Left ventricle myocardium inferior (tissue), 1 donor: ENCODE data around the gene CDK6. TPM values are rescaled to one million over a fixed set of nuclear protein-coding genes. Genes with fewer than 3 reads are reported as not detected.

ENCODE experiments used
- DNase-seq: peaks from one replicate; pipeline ENCODE4 v3.0.0-alpha.2; 2020
- H3K27ac ChIP-seq: fragments of 200-600 bp; replicated peaks from 2 replicates; pipeline ENCODE4 v1.8.0; 2021
- H3K27me3 ChIP-seq: fragments of 200-600 bp; 2 replicates; pipeline ENCODE4 v1.8.0; 2021; ENCODE audit warnings: low read depth
- H3K36me3 ChIP-seq: fragments of 200-600 bp; 2 replicates; pipeline ENCODE4 v1.8.0; 2021
- H3K4me1 ChIP-seq: fragments of 200-600 bp; 2 replicates; pipeline ENCODE4 v1.8.0; 2021
- H3K4me3 ChIP-seq: fragments of 200-600 bp; 2 replicates; pipeline ENCODE4 v1.8.0; 2021; ENCODE audit warnings: mild to moderate bottlenecking, moderate library complexity
- H3K9me3 ChIP-seq: fragments of 200-600 bp; replicated peaks from 2 replicates; pipeline ENCODE4 v1.8.0; 2021
- intact Hi-C: fragments of 100-400 bp; cut with micrococcal nuclease; formaldehyde crosslinking; loops from one replicate; pipeline ENCODE4 v1.11.0; 2022
- total RNA-seq: library from RNA; stranded (reverse); fragmentation: NEBNext Ultra II Directional; extraction: Animal tissue kit (Norgen Biotek cat#: 25700); gene quantifications from one replicate; pipeline ENCODE4 v1.2.1, GENCODE V29; 2021
- TF ChIP-seq, protein P1 (sequence below): fragments of 200-600 bp; IDR thresholded peaks from 2 replicates; pipeline ENCODE4 v1.8.0; 2021; ENCODE audit warnings: antibody characterized with exemption, mild to moderate bottlenecking, borderline replicate concordance
- donor health status: DM: no; HTN: yes; CAD: no; lungs with severe emphysema.

CDK6 gene
- total RNA-seq, 1 donor from 2014 or later, result 16.5 TPM

DNA sequence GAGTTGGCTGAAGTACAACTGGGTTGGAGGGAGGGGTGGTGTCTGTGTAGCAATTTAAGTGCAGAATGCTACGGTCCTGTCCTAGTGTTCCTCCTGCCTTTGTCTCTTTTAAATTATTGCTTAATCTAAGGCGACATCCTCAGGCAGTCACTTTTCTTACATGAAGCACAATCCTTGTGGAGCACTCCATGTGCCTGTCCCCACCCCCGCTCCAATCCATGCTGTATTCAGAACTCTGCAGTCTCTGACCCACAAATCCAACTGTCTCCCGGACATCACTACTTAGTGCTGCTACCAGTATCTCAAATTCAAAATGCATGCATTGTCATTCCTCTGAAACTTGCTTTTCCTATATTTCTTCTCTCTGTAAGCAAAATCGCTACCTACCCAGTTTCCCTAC is 154.7 kb downstream of the CDK6 start:
- Histone ChIP-seq H3K27ac (no peak overlapping the region), H3K4me3 (no peak overlapping the region), H3K27me3 (no peaks in the 10 kb centered on the region), H3K4me1 (peaks cover 51% of the 10 kb centered on the region), H3K36me3 (no peaks in the 10 kb centered on the region), H3K9me3 (no peaks in the 10 kb centered on the region)
- intact Hi-C loops, result loop anchor here (10.0 kb wide), 1 partner anchor 373 kb away; no protein-coding TSS in a partner anchor
- no peak for DNase-seq
- TF ChIP-seq, protein P1, sequence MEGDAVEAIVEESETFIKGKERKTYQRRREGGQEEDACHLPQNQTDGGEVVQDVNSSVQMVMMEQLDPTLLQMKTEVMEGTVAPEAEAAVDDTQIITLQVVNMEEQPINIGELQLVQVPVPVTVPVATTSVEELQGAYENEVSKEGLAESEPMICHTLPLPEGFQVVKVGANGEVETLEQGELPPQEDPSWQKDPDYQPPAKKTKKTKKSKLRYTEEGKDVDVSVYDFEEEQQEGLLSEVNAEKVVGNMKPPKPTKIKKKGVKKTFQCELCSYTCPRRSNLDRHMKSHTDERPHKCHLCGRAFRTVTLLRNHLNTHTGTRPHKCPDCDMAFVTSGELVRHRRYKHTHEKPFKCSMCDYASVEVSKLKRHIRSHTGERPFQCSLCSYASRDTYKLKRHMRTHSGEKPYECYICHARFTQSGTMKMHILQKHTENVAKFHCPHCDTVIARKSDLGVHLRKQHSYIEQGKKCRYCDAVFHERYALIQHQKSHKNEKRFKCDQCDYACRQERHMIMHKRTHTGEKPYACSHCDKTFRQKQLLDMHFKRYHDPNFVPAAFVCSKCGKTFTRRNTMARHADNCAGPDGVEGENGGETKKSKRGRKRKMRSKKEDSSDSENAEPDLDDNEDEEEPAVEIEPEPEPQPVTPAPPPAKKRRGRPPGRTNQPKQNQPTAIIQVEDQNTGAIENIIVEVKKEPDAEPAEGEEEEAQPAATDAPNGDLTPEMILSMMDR, result no peak

DNA sequence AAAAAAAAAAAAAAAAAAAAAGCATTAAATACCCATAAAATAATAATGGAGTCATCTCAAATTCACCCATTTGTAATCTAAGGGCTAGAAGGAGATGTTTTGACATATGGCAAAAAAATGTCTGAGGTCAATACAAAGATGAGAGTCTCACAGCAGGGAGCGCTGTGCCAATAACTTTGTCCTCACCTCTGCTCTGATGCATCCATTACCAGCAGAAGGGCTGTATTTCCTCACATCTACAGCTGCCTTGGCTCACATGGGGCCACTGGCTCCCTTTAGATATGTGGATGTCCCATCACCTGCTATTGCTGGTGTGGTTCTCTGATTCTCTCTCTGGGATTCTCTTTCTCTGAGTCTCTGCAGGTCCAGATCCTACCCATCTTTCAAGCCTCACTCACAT is 155.9 kb downstream of the CDK6 start:
- TF ChIP-seq, protein P1, result no peak
- Histone ChIP-seq H3K4me1 (peaks cover 51% of the 10 kb centered on the region), H3K27ac (no peak overlapping the region), H3K36me3 (no peaks in the 10 kb centered on the region), H3K9me3 (no peaks in the 10 kb centered on the region), H3K4me3 (no peak overlapping the region), H3K27me3 (no peaks in the 10 kb centered on the region)
- intact Hi-C loops, result loop anchor here (10.0 kb wide), 1 partner anchor 374 kb away; no protein-coding TSS in a partner anchor
- DNase-seq, result no peak

DNA sequence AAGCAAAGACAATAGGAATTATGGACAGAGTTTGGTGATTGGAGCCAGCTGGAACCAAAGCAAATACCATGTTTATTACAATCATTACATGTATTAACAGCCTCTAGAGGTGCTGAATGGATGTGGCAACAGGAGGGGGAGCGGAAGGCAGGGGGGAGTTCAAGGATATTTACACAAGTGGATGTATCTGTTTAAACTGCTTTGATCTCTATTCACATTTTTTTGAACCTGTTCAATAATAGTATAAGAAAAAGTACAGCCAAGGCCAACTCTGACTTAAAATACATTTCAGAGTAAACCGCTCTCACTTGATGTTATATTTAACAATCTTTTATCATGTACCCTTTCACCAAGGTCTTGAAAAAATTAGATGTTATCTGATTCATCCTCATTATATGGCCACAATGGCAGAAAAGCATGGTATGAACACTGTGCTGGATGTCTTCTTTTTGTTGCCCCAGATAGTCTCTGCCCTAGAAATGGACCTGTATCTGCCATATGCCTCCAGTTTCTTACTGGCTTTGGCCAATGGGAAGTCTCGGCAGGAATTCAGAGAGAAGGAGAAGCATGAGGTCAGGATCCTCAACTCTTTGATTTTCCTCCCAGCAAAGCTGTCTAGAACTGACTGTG is 158.0 kb downstream of the CDK6 start:
- intact Hi-C loops, result no loop called here
- H3K36me3 ChIP-seq, result no peaks in the 10 kb centered on the region
- no peak overlapping the region for H3K4me3 ChIP-seq
- DNase-seq, result no peak
- H3K27me3 ChIP-seq, result no peaks in the 10 kb centered on the region
- H3K27ac ChIP-seq, result no peak overlapping the region
- H3K9me3 ChIP-seq, result no peaks in the 10 kb centered on the region
- peaks cover 31% of the 10 kb centered on the region for H3K4me1 ChIP-seq
- TF ChIP-seq, protein P1, result no peak

DNA sequence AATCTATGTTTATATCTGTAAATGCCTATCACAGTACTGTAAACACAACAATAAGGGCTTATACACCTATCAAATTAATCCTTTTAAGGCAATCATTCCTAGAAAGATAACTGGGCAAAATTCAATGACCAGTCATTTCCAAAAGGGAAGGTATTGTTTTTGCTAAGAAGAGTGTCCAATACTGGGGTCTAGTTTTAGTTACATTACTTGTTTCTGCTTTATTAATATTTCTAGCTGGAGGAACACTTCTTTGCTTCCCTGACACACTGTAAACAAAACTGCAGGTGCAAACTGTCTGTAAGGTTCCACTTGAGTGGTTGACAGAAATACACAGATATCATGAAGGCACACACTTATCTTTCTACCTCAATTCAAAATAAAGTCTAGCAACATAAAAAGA is 162.0 kb downstream of the CDK6 start:
- TF ChIP-seq, protein P1, result no peak
- Histone ChIP-seq H3K27ac (no peak overlapping the region), H3K9me3 (no peaks in the 10 kb centered on the region), H3K4me1 (peaks cover 21% of the 10 kb centered on the region), H3K36me3 (peaks cover 9% of the 10 kb centered on the region), H3K4me3 (no peak overlapping the region), H3K27me3 (no peaks in the 10 kb centered on the region)
- intact Hi-C loops, result no loop called here
- no peak for DNase-seq

DNA sequence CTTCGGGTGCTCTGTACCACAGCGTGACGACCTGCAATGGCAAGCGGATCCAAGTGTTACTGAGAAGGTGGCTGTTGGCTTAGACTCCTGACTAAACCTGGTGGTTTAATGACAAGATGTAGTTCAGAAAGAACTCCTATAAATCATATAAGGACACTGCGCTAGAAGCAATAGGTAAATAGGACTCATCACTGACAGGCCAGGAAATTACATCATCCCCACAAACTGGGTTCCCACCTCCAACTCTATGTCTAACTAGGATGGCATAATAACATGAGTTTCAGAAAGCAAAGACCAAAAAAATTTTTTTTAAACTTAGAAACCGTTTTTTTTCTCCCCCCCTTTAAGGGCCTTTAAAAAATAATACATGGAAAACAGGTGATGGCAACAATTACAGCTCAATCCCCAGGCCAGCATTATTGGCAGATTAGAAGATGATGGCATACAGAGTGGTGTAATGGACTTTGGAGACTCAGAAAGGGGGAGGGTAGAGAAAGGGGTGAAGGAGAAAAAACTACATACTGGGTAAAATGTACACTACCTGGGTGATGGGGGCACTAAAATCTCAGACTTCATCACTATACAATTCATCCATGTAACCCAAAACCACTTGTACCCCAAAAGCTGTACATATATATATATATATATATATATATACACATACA is 164.7 kb downstream of the CDK6 start:
- TF ChIP-seq, protein P1, result no peak
- Histone ChIP-seq H3K4me3 (no peak overlapping the region), H3K27me3 (no peaks in the 10 kb centered on the region), H3K9me3 (no peaks in the 10 kb centered on the region), H3K36me3 (peaks cover 9% of the 10 kb centered on the region), H3K27ac (no peak overlapping the region), H3K4me1 (peaks cover 16% of the 10 kb centered on the region)
- DNase-seq, result no peak
- intact Hi-C loops, result no loop called here
